ENCODE results near the gene ASCL2. TPM values are rescaled to one million over a fixed set of nuclear protein-coding genes. Genes with fewer than 3 reads are reported as not detected.

Gene ASCL2
- total RNA-seq, 1 donor from 2014 or later: 1.7 TPM

DNA sequence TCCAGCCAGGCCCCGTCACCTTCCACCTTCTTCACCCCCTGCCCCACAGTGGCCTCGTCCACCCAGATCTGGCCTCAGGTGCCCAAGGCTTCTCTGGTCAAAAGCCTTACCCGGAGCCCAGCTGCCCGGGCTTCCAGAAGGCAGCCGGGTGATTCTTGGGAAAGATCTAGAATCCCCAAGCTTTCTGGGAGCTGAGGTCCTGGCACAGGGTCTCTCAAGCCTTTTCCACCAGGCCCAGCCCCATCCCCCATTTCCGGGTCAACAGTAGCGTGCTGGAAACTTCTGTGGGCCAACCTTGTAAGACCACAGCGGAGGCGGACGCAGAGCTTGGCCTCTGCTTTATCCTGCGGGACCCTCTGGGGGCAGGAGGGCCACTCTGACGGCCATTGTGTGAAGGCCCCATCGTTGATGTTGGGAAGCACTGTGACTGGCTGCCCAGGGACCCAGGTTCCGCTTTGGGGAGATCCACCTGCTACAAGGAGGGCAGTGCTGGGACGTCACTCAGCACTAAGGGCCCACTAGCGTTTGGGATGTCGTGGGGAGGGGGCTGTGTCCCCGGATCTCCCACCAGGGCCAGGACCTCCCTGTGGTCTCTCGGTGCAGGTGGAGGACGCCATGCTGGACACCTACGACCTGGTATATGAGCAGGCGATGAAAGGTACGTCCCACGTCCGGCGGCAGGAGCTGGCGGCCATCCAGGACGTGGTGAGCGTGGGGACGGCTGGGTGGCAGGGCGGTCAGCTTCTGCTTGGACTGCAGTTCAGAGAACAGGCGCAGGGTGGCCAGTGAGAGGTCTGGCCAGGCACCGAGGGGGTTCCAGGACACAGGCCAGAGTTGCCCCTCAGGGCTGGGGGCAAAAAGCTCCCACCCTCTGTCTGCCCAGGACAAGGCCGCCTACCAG, 42.9 kb upstream of the ASCL2 start:
- H3K27ac ChIP-seq: no peak overlapping the region
- TF ChIP-seq, protein P1, sequence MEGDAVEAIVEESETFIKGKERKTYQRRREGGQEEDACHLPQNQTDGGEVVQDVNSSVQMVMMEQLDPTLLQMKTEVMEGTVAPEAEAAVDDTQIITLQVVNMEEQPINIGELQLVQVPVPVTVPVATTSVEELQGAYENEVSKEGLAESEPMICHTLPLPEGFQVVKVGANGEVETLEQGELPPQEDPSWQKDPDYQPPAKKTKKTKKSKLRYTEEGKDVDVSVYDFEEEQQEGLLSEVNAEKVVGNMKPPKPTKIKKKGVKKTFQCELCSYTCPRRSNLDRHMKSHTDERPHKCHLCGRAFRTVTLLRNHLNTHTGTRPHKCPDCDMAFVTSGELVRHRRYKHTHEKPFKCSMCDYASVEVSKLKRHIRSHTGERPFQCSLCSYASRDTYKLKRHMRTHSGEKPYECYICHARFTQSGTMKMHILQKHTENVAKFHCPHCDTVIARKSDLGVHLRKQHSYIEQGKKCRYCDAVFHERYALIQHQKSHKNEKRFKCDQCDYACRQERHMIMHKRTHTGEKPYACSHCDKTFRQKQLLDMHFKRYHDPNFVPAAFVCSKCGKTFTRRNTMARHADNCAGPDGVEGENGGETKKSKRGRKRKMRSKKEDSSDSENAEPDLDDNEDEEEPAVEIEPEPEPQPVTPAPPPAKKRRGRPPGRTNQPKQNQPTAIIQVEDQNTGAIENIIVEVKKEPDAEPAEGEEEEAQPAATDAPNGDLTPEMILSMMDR (IDR thresholded peaks at IDR 0.05): no peak
- H3K27me3 ChIP-seq (ENCODE audit: low read depth): no peaks in the 10 kb centered on the region
- ATAC-seq (no peak), DNase-seq (peak; percentile 42)
- intact Hi-C loops (cut with DNase I): no loop called here
- peaks cover 29% of the 10 kb centered on the region for H3K4me1 ChIP-seq
- peaks cover 5% of the 10 kb centered on the region for H3K9me3 ChIP-seq
- no peak overlapping the region for H3K4me3 ChIP-seq
- H3K36me3 ChIP-seq: no peaks in the 10 kb centered on the region

GRCh38 chr11:2312232-2313042, 42.0 kb upstream of the ASCL2 start:
- Histone ChIP-seq H3K36me3 (no peaks in the 10 kb centered on the region), H3K27ac (no peak overlapping the region), H3K9me3 (peaks cover under 1% of the 10 kb centered on the region), H3K4me1 (peaks cover 30% of the 10 kb centered on the region), H3K27me3 (ENCODE audit: low read depth) (no peaks in the 10 kb centered on the region), H3K4me3 (no peak overlapping the region)
- DNase-seq: peak; percentile 45
- intact Hi-C loops (cut with DNase I): no loop called here
- no peak for ATAC-seq
- TF ChIP-seq, protein P1 (IDR thresholded peaks at IDR 0.05): no peak

GRCh38 chr11:2311353-2312133, 41.2 kb upstream of the ASCL2 start:
- Histone ChIP-seq H3K27me3 (ENCODE audit: low read depth) (no peaks in the 10 kb centered on the region), H3K27ac (no peak overlapping the region), H3K4me3 (no peak overlapping the region), H3K9me3 (no peaks in the 10 kb centered on the region), H3K36me3 (no peaks in the 10 kb centered on the region), H3K4me1 (peaks cover 37% of the 10 kb centered on the region)
- DNase-seq (no peak), ATAC-seq (no peak)
- TF ChIP-seq, protein P1 (IDR thresholded peaks at IDR 0.05): no peak
- intact Hi-C loops (cut with DNase I): no loop called here

DNA sequence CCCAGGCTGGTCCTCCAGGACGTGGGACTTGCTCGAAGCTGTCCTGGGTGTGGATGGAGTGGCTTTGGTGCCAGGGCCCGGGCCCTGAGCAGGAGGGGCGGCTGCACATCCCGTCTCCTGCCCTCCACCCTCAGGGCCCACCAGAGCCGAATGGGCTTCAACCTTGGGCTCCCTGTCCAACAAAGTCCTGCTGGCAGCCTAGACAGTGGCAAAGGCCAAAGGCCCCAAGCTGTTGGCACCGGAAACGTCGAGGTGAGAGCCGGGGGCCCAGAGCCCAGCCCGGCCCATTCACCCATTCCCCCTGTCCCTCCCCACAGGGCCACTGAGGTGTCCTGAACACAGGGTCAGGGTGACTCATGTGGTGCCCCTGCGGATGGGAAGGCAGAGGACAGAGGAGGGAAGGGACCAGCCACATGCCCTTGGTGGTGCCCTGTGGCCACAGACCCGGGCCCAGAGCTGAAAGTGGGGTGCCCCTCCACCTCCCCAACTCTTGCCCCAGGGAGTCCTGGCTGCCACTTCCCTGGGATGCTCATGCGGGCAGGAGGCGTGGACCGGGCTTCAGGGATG, 40.5 kb upstream of the ASCL2 start:
- H3K27me3 ChIP-seq (ENCODE audit: low read depth): no peaks in the 10 kb centered on the region
- H3K36me3 ChIP-seq: no peaks in the 10 kb centered on the region
- TF ChIP-seq, protein P1 (IDR thresholded peaks at IDR 0.05): no peak
- no peak overlapping the region for H3K27ac ChIP-seq
- ATAC-seq: no peak
- intact Hi-C loops (cut with DNase I): no loop called here
- DNase-seq: no peak
- no peak overlapping the region for H3K4me3 ChIP-seq
- peaks cover 43% of the 10 kb centered on the region for H3K4me1 ChIP-seq
- H3K9me3 ChIP-seq: no peaks in the 10 kb centered on the region

All from lower lobe of right lung (tissue), 2 donors.